Muscle of leg (tissue), 11 donors: Measurements from ENCODE around the gene IDNK. TPM values are rescaled to one million over a fixed set of nuclear protein-coding genes. Genes with fewer than 3 reads are reported as not detected.

Experiments used
- DNase-seq: peaks from one replicate; pipeline ENCODE4 v3.0.0; 2013
- H3K27ac ChIP-seq: one replicate; pipeline ENCODE4 v1.5.1; 2013; ENCODE audit warnings: mild to moderate bottlenecking, low read length, control low read depth
- H3K27me3 ChIP-seq: one replicate; pipeline ENCODE4 v1.6.1; 2013; ENCODE audit warnings: low read length; ENCODE audit not compliant: control insufficient read depth, insufficient read depth
- H3K36me3 ChIP-seq: one replicate; pipeline ENCODE4 v1.6.1; 2013; ENCODE audit warnings: low read length; ENCODE audit not compliant: control insufficient read depth, insufficient read depth
- H3K4me1 ChIP-seq: one replicate; pipeline ENCODE4 v1.6.1; 2013; ENCODE audit warnings: low read length; ENCODE audit not compliant: control insufficient read depth, insufficient read depth
- H3K4me3 ChIP-seq: one replicate; pipeline ENCODE4 v1.5.1; 2013; ENCODE audit warnings: low read length, control low read depth
- H3K9me3 ChIP-seq: replicated peaks from 2 replicates; pipeline ENCODE4 v1.6.1; 2013; ENCODE audit warnings: low read depth, low read length; ENCODE audit not compliant: control insufficient read depth
- WGBS: methylation state at CpG from one replicate; pipeline ENCODE4 v1.1.5; 2013; ENCODE audit warnings: missing lambda C conversion rate; ENCODE audit not compliant: insufficient coverage; 5-methylcytosine and 5-hydroxymethylcytosine counted together
- polyA plus RNA-seq, 8 donors: library from polyadenylated mRNA; unstranded; fragments of 120-200 nt; gene quantifications; one replicate each; pipeline versions ENCODE4 v1.2.1 to v1.2.3, GENCODE V29; 2013; ENCODE audit warnings: inconsistent platforms in 1 of 8, low replicate concordance in 1 of 8; ENCODE audit not compliant: insufficient read length in 8 of 8, insufficient read depth in 1 of 8
- total RNA-seq: library from RNA; stranded (reverse); fragments of 120-200 nt; gene quantifications from one replicate; pipeline ENCODE4 v1.2.4, GENCODE V29; 2013

The IDNK gene
- total and polyA plus RNA-seq, 9 donors = 4.7 to 7.3 (median 6.0) TPM

GRCh38 chr9:83630938-83631457, 8.1 kb downstream of the IDNK start:
- peak; percentile 20 for DNase-seq
- Histone ChIP-seq H3K36me3 (peaks cover 19% of the 10 kb centered on the region), H3K4me1 (peaks cover 4% of the 10 kb centered on the region), H3K4me3 (no peak overlapping the region), H3K27me3 (no peaks in the 10 kb centered on the region), H3K27ac (no peak overlapping the region), H3K9me3 (no peaks in the 10 kb centered on the region)
- WGBS = 26% methylated on average over 4 of the region's 11 CpGs

DNA sequence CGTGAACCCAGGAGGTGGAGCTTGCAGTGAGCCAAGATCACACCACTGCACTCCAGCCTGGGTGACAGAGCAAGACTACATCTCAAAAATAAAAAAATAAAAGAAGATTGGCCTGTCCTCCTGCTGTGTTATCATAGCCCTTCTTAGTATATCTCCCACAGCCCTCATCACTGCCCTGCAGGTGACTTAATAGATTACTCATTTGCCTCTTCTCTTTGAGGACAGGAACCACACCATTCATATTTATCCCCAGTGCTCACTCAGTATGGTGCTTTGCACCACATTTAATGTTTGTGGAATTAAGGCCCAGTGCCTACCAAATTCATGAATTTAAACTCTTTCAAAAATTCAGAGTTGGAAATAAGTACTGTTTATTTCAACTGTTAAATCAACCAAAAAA, 10.3 kb downstream of the IDNK start:
- Histone ChIP-seq H3K27ac (no peak overlapping the region), H3K9me3 (no peaks in the 10 kb centered on the region), H3K36me3 (peaks cover 10% of the 10 kb centered on the region), H3K27me3 (no peaks in the 10 kb centered on the region), H3K4me3 (no peak overlapping the region), H3K4me1 (peaks cover 4% of the 10 kb centered on the region)
- no CpG with 5 or more reads among the region's 1 CpG for WGBS
- no peak for DNase-seq

GRCh38 chr9:83633676-83634075, 10.7 kb downstream of the IDNK start:
- Histone ChIP-seq H3K9me3 (no peaks in the 10 kb centered on the region), H3K27ac (no peak overlapping the region), H3K4me3 (no peak overlapping the region), H3K36me3 (peaks cover 8% of the 10 kb centered on the region), H3K27me3 (no peaks in the 10 kb centered on the region), H3K4me1 (peaks cover 4% of the 10 kb centered on the region)
- WGBS = no CpG with 5 or more reads among the region's 2 CpGs
- no peak for DNase-seq

DNA sequence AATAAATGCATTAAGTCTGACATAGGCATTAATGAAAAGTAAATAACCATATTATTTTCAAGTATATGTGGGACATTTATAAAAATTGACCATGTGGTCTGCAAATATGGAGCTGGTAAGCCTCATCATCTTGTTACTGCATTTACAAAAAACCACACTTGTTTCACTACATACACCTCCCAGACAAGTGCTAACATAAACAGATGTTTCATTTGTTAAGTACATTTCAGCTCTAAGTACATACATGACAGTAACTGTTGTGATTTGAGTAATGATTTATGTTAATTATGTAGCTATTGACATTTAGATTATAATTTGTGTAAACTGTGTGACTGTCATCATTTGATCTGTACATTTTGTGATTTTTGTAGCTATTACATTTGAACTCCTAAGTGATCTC, 13.9 kb downstream of the IDNK start:
- no peaks in the 10 kb centered on the region for H3K27me3 ChIP-seq
- H3K27ac ChIP-seq = no peak overlapping the region
- H3K36me3 ChIP-seq = no peaks in the 10 kb centered on the region
- no peak overlapping the region for H3K4me3 ChIP-seq
- H3K9me3 ChIP-seq = no peaks in the 10 kb centered on the region
- H3K4me1 ChIP-seq = no peaks in the 10 kb centered on the region
- no peak for DNase-seq

- WGBS = no CpG with 5 or more reads among the region's 1 CpG
- no peak overlapping the region for H3K4me3 ChIP-seq
- no peaks in the 10 kb centered on the region for H3K4me1 ChIP-seq
- no peaks in the 10 kb centered on the region for H3K9me3 ChIP-seq
- no peak for DNase-seq
- H3K27me3 ChIP-seq = no peaks in the 10 kb centered on the region
- no peak overlapping the region for H3K27ac ChIP-seq
- H3K36me3 ChIP-seq = no peaks in the 10 kb centered on the region
These were observed 14.4 kb downstream of the IDNK start for GRCh38 chr9:83637389-83637788.

DNA sequence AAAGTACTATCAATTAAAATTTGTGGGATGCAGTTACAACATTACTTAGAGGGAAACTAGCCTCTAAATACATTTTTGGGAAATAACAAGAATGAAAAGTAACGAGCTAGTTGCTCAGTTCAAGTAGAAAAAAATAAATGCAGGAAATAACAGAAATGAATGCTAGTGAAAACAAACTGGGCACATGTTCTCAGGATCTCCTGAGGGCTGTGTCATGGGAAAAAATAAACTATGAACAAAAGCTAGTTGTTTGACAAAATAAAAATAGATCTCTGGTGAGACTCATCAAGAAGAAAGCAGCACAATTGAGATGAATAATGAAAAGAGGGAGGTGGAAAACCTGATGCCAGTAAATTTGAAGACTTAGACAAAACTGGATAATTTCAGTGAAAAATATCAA, 16.3 kb downstream of the IDNK start:
- Histone ChIP-seq H3K27ac (no peak overlapping the region), H3K9me3 (no peaks in the 10 kb centered on the region), H3K4me1 (no peaks in the 10 kb centered on the region), H3K4me3 (no peak overlapping the region), H3K27me3 (no peaks in the 10 kb centered on the region), H3K36me3 (peaks cover 2% of the 10 kb centered on the region)
- DNase-seq = no peak
- no CpG with 5 or more reads among the region's 1 CpG for WGBS

- no peak for DNase-seq
- H3K4me1 ChIP-seq = no peaks in the 10 kb centered on the region
- no peak overlapping the region for H3K4me3 ChIP-seq
- peaks cover 2% of the 10 kb centered on the region for H3K36me3 ChIP-seq
- no peaks in the 10 kb centered on the region for H3K9me3 ChIP-seq
- no peak overlapping the region for H3K27ac ChIP-seq
- WGBS = 79% methylated on average over 3 of the region's 4 CpGs
- H3K27me3 ChIP-seq = no peaks in the 10 kb centered on the region
These were observed 19.9 kb downstream of the IDNK start for GRCh38 chr9:83642793-83643192.

- no peaks in the 10 kb centered on the region for H3K4me1 ChIP-seq
- no peaks in the 10 kb centered on the region for H3K27me3 ChIP-seq
- no peak overlapping the region for H3K4me3 ChIP-seq
- H3K27ac ChIP-seq = no peak overlapping the region
- H3K36me3 ChIP-seq = peaks cover 13% of the 10 kb centered on the region
- no peaks in the 10 kb centered on the region for H3K9me3 ChIP-seq
- 51% methylated on average over 5 of the region's 8 CpGs for WGBS
- no peak for DNase-seq
These were observed 23.7 kb downstream of the IDNK start for GRCh38 chr9:83646500-83647239.

GRCh38 chr9:83649080-83649479, 26.1 kb downstream of the IDNK start:
- 92% methylated on average over 2 of the region's 8 CpGs for WGBS
- Histone ChIP-seq H3K36me3 (peaks cover 13% of the 10 kb centered on the region), H3K27ac (no peak overlapping the region), H3K4me3 (no peak overlapping the region), H3K27me3 (no peaks in the 10 kb centered on the region), H3K9me3 (no peaks in the 10 kb centered on the region), H3K4me1 (no peaks in the 10 kb centered on the region)
- DNase-seq = peak; percentile 27

- no peaks in the 10 kb centered on the region for H3K9me3 ChIP-seq
- no peak for DNase-seq
- peaks cover 17% of the 10 kb centered on the region for H3K36me3 ChIP-seq
- WGBS = 83% methylated on average over 3 of the region's 4 CpGs
- H3K27me3 ChIP-seq = no peaks in the 10 kb centered on the region
- H3K27ac ChIP-seq = no peak overlapping the region
- no peaks in the 10 kb centered on the region for H3K4me1 ChIP-seq
- H3K4me3 ChIP-seq = no peak overlapping the region
These were observed 26.6 kb downstream of the IDNK start for GRCh38 chr9:83649515-83649914.

DNA sequence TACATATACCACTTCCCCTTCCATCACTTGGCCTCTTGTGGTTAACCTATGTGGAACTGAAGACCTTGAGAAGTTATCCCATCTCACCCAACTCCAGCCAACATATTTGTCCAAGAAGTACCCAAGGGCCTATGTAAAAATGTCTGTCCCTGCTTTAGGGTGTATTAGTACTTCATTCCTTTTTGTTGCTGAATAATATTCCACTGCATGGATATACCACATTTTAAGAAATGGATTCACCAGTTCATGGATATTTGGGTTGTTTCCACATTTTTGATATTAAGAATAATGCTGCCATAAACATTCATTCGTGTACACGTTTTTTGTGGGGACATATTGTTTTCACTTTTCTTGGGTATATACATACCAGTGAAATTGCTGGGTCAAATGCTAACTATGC, 28.6 kb downstream of the IDNK start:
- H3K27ac ChIP-seq = no peak overlapping the region
- H3K4me3 ChIP-seq = no peak overlapping the region
- no peak for DNase-seq
- WGBS = no CpG with 5 or more reads among the region's 2 CpGs
- no peaks in the 10 kb centered on the region for H3K27me3 ChIP-seq
- H3K9me3 ChIP-seq = no peaks in the 10 kb centered on the region
- H3K36me3 ChIP-seq = peaks cover 28% of the 10 kb centered on the region
- no peaks in the 10 kb centered on the region for H3K4me1 ChIP-seq
